GM23338 (cell line): Measurements from ENCODE around the gene HARBI1.

Experiments
- CTCF ChIP-seq, 2 experiments: fragments of 200-600 bp in 1 of 2; sonication (generic) in 1 of 2; conservative IDR thresholded peaks; 2 replicates each; pipeline versions ENCODE4 v1.5.1 to v1.6.1; 2016 to 2017; ENCODE audit warnings: antibody characterized with exemption in 2 of 2, low read depth in 2 of 2, mild to moderate bottlenecking in 2 of 2, moderate library complexity in 1 of 2
- ETS1 ChIP-seq: IDR thresholded peaks from 2 replicates; pipeline ENCODE4 v1.6.1; 2016; ENCODE audit warnings: antibody characterized with exemption
- REST ChIP-seq: IDR thresholded peaks from one replicate; pipeline ENCODE4 v1.6.1; 2018; ENCODE audit warnings: antibody characterized with exemption; ENCODE audit not compliant: unreplicated experiment

GRCh38 chr11:46611526-46612304, 5.3 kb downstream of the HARBI1 start:
- TF ChIP-seq CTCF (conservative IDR thresholded peaks at IDR 0.05; ENCODE audit: low read depth in 2 of 2) (no peak), REST (no peak), ETS1 (no peak)
